Ovary (tissue), 9 donors: Measurements from ENCODE around the gene AOPEP. TPM values are rescaled to one million over a fixed set of nuclear protein-coding genes. Genes with fewer than 3 reads are reported as not detected.

Experiments
- DNase-seq, 5 donors: peaks; one replicate each; pipeline ENCODE4 v3.0.0-alpha.2; 2019 to 2020
- H3K27ac ChIP-seq, 2 donors: fragments of 200-600 bp; one replicate each; pipeline versions ENCODE4 v1.5.1 to v1.8.0; 2019 to 2022
- H3K27me3 ChIP-seq: fragments of 200-600 bp; one replicate; pipeline ENCODE4 v1.8.0; 2022
- H3K36me3 ChIP-seq: fragments of 200-600 bp; sonication (generic); one replicate; pipeline ENCODE4 v1.5.1; 2019
- H3K4me1 ChIP-seq: one replicate; pipeline ENCODE4 v1.8.1; 2013; ENCODE audit warnings: mild to moderate bottlenecking, moderate library complexity; ENCODE audit not compliant: insufficient read depth
- H3K4me3 ChIP-seq: fragments of 200-600 bp; sonication (generic); one replicate; pipeline ENCODE4 v1.5.1; 2017
- H3K9me3 ChIP-seq, 2 donors: fragments of 200-600 bp in 1 of 2; sonication (generic) in 1 of 2; one replicate each; pipeline versions ENCODE4 v1.5.1 to v1.8.1; 2013 to 2019; ENCODE audit warnings: mild to moderate bottlenecking in 1 of 2, moderate library complexity in 1 of 2
- CTCF ChIP-seq, 3 donors: fragments of 450-650 bp in 2 of 3; fragments of 200-600 bp in 1 of 3; IDR thresholded peaks; one replicate each; pipeline versions ENCODE4 v1.5.1 to v1.8.0; 2016 to 2022; ENCODE audit warnings: antibody characterized with exemption in 3 of 3, mild to moderate bottlenecking in 1 of 3
- EP300 ChIP-seq: sonication (generic); formaldehyde crosslinking; IDR thresholded peaks from one replicate; pipeline ENCODE4 v1.6.1; 2017; ENCODE audit warnings: antibody characterized with exemption
- POLR2A ChIP-seq: fragments of 450-650 bp; IDR thresholded peaks from one replicate; pipeline ENCODE4 v1.6.1; 2017; ENCODE audit warnings: antibody characterized with exemption, mild to moderate bottlenecking, moderate library complexity
- WGBS, 3 donors: extraction: QIAGEN DNeasy Blood & Tissue Kit in 1 of 3; methylation state at CpG; one replicate each; pipeline versions ENCODE4 v1.1.5 to v1.1.7; 2013 to 2017; 5-methylcytosine and 5-hydroxymethylcytosine counted together
- intact Hi-C, 4 donors: fragments of 100-400 bp; cut with DNase I; formaldehyde crosslinking; loops; one replicate each; pipeline versions ENCODE4 v1.11.0 to v1.15.1; 2022 to 2023
- polyA plus RNA-seq, 2 donors: library from polyadenylated mRNA; stranded (reverse); fragments of 200-250 nt in 1 of 2; fragments of 350-450 nt in 1 of 2; fragmentation: Illumina TruSeq in 1 of 2; extraction: RNeasy Lipid Tissue Mini Kit (QIAGEN cat#74804) in 1 of 2; gene quantifications; one replicate each; pipeline ENCODE4 v1.2.3, GENCODE V29; 2013 to 2014
- total RNA-seq, 7 donors: library from RNA; depleted of rRNA in 2 of 7; stranded (reverse); fragments of >200 nt in 2 of 7; fragmentation: NEBNext Ultra II Directional in 3 of 7; extraction: Animal tissue kit (Norgen Biotek cat#: 25700) in 3 of 7; gene quantifications; one replicate each; pipeline versions ENCODE4 v1.1.0 to v1.2.4, GENCODE V29; 2016 to 2023
- donor health status: DM: no; HTN: no; CAD: no; lungs with moderate emphysema.
- donor health status: DM: no; HTN: no; CAD: no.
- donor health status: Bipolar disorder and iron deficiency.
- donor health status: DM: yes; HTN: yes; CAD: no.
- donor health status: DM: no; HTN: no; CAD: no.
- donor health status: DM: yes; HTN: yes; CAD: no.

AOPEP gene
- total and polyA plus RNA-seq, 9 donors, result 40.0 to 141 (median 82.1) TPM

- H3K9me3 ChIP-seq, result no peaks in the 10 kb centered on the region
- WGBS, 3 donors, result 41 to 65% (median 50%) methylated on average over 9 of the region's 9 CpGs
- DNase-seq, result no peak
- peaks cover 9% of the 10 kb centered on the region for H3K4me1 ChIP-seq
- intact Hi-C loops, result no loop called here
- H3K27ac ChIP-seq, result peak overlapping the region in 1 of 2 donors; percentile 14
- no peaks in the 10 kb centered on the region for H3K36me3 ChIP-seq
- TF ChIP-seq CTCF (IDR thresholded peaks at IDR 0.05) (no peak), POLR2A (no peak), EP300 (no peak)
- H3K27me3 ChIP-seq, result no peaks in the 10 kb centered on the region
- no peak overlapping the region for H3K4me3 ChIP-seq
Observed at GRCh38 chr9:94908011-94908563, 181.6 kb downstream of the AOPEP start.

GRCh38 chr9:94908583-94909249 is 182.2 kb downstream of the AOPEP start:
- H3K36me3 ChIP-seq, result no peaks in the 10 kb centered on the region
- no peak overlapping the region for H3K27ac ChIP-seq
- TF ChIP-seq CTCF (IDR thresholded peaks at IDR 0.05) (no peak), EP300 (no peak), POLR2A (no peak)
- H3K4me1 ChIP-seq, result peaks cover 9% of the 10 kb centered on the region
- intact Hi-C loops, result no loop called here
- 75 to 86% (median 76%) methylated on average over 9 of the region's 9 CpGs for WGBS, 3 donors
- no peak overlapping the region for H3K4me3 ChIP-seq
- DNase-seq, result no peak
- no peaks in the 10 kb centered on the region for H3K27me3 ChIP-seq
- H3K9me3 ChIP-seq, result no peaks in the 10 kb centered on the region

GRCh38 chr9:94909250-94909894 is 182.9 kb downstream of the AOPEP start:
- 92 to 96% (median 95%) methylated on average over 12 of the region's 12 CpGs for WGBS, 3 donors

More at GRCh38 chr9:94909250-94909894, 182.9 kb downstream of the AOPEP start:
- Histone ChIP-seq H3K27ac (no peak overlapping the region), H3K4me1 (peaks cover 9% of the 10 kb centered on the region), H3K36me3 (no peaks in the 10 kb centered on the region), H3K9me3 (no peaks in the 10 kb centered on the region), H3K4me3 (no peak overlapping the region), H3K27me3 (no peaks in the 10 kb centered on the region)
- intact Hi-C loops, result no loop called here
- DNase-seq, result no peak
- no peak for TF ChIP-seq EP300
- TF ChIP-seq POLR2A, result no peak
- no peak for TF ChIP-seq CTCF (IDR thresholded peaks at IDR 0.05)
